Psoas muscle (tissue), 8 donors: ENCODE measurements around the gene MNX1. TPM values are rescaled to one million over a fixed set of nuclear protein-coding genes. Genes with fewer than 3 reads are reported as not detected.
A peak's percentile ranks its signal among the peaks of the same experiment; 100 is the strongest.

Experiments used
- ATAC-seq, 4 donors: fragments of 200-7000 bp; cut with Tn5 transposase; one replicate each; pipeline ENCODE4 v1.9.1; 2020; ENCODE audit warnings: moderate library complexity in 3 of 4, mild to moderate bottlenecking in 2 of 4
- DNase-seq, 2 donors: peaks; one replicate each; pipeline ENCODE4 v3.0.0-alpha.2; 2020
- H3K27ac ChIP-seq: fragments of 200-600 bp; one replicate; pipeline ENCODE4 v1.8.0; 2022
- H3K27me3 ChIP-seq, 3 donors: fragments of 200-600 bp in 1 of 3; one replicate each; pipeline versions ENCODE4 v1.6.1 to v1.8.0; 2013 to 2022; ENCODE audit warnings: low read length in 2 of 3, mild to moderate bottlenecking in 2 of 3, moderate library complexity in 1 of 3; ENCODE audit not compliant: insufficient read depth in 3 of 3
- H3K36me3 ChIP-seq, 2 donors: fragments of 200-600 bp in 1 of 2; one replicate each; pipeline versions ENCODE4 v1.6.1 to v1.8.0; 2013 to 2022; ENCODE audit warnings: low read depth in 1 of 2, mild to moderate bottlenecking in 1 of 2, moderate library complexity in 1 of 2; ENCODE audit not compliant: insufficient read depth in 1 of 2
- H3K4me1 ChIP-seq: fragments of 200-600 bp; one replicate; pipeline ENCODE4 v1.8.0; 2022
- H3K4me3 ChIP-seq: fragments of 200-600 bp; one replicate; pipeline ENCODE4 v1.8.0; 2022; ENCODE audit warnings: mild to moderate bottlenecking
- H3K9me3 ChIP-seq: fragments of 200-600 bp; one replicate; pipeline ENCODE4 v1.8.0; 2022
- WGBS, 3 donors: extraction: QIAGEN DNeasy Blood & Tissue Kit; methylation state at CpG; one replicate each; pipeline versions ENCODE4 v1.1.6 to v1.1.7; 2013; 5-methylcytosine and 5-hydroxymethylcytosine counted together
- intact Hi-C, 2 donors: fragments of 100-400 bp; cut with DNase I; formaldehyde crosslinking; loops; one replicate each; pipeline versions ENCODE4 v1.11.0 to v1.14.2; 2022
- polyA plus RNA-seq, 3 donors: library from polyadenylated mRNA; stranded (reverse); fragments of 200-250 nt; gene quantifications; one replicate each; pipeline ENCODE4 v1.2.3, GENCODE V29; 2013
- total RNA-seq, 4 donors: library from RNA; stranded (reverse); fragmentation: NEBNext Ultra II Directional in 2 of 4; extraction: Animal tissue kit (Norgen Biotek cat#: 25700) in 2 of 4; gene quantifications; one replicate each; pipeline versions ENCODE4 v1.2.1 to v1.2.4, GENCODE V29; 2021 to 2023
- TF ChIP-seq, protein P1 (sequence below): fragments of 200-600 bp; IDR thresholded peaks from one replicate; pipeline ENCODE4 v1.8.0; 2022; ENCODE audit warnings: antibody characterized with exemption
- donor health status: healthy with polysubstance abuse.
- donor health status: DM: no; HTN: no; CAD: no; lungs with moderate emphysema.
- donor health status: Bipolar disorder and iron deficiency.
- donor health status: healthy.
- donor health status: DM: yes; HTN: yes; CAD: no.
- donor health status: DM: no; HTN: no; CAD: no.
- donor health status: DM: no; HTN: no; CAD: no.
- donor health status: DM: yes; HTN: yes; CAD: no.

Gene MNX1
- total and polyA plus RNA-seq, 7 donors = not detected

DNA sequence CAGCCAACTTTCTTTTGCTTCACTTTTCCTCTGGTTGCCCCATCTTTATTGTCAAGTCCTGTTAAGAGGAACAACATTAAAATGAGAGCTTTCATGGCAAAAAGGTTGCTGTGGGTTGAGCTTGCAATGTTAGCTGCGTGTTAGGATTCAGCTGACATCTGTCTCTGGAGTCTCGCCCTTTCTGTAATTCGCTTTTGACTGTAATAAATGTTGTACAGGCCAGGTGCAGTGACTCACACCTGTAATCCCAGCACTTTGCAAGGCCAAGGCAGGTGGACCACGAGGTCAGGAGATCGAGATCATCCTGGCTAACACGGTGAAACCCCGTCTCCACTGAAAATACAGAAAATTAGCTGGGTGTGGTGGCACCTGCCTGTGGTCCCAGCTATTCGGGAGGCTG is 24.1 kb downstream of the MNX1 start:
- 90 to 94% (median 93%) methylated on average over 8 of the region's 8 CpGs for WGBS, 3 donors

GRCh38 chr7:156985101-156985992 is 25.1 kb downstream of the MNX1 start:
- Histone ChIP-seq H3K4me3 (no peak overlapping the region), H3K27me3 (peaks cover 0 to 2% (median 0%) of the 10 kb centered on the region in 3 donors), H3K4me1 (no peaks in the 10 kb centered on the region), H3K36me3 (no peaks in the 10 kb centered on the region), H3K27ac (no peak overlapping the region), H3K9me3 (no peaks in the 10 kb centered on the region)
- intact Hi-C loops = no loop called here
- peak in 2 of 4 donors; percentile 19 to 47 for ATAC-seq
- 44 to 62% (median 59%) methylated on average over 26 to 29 of the region's 29 CpGs for WGBS, 3 donors
- DNase-seq = no peak
- TF ChIP-seq, protein P1, sequence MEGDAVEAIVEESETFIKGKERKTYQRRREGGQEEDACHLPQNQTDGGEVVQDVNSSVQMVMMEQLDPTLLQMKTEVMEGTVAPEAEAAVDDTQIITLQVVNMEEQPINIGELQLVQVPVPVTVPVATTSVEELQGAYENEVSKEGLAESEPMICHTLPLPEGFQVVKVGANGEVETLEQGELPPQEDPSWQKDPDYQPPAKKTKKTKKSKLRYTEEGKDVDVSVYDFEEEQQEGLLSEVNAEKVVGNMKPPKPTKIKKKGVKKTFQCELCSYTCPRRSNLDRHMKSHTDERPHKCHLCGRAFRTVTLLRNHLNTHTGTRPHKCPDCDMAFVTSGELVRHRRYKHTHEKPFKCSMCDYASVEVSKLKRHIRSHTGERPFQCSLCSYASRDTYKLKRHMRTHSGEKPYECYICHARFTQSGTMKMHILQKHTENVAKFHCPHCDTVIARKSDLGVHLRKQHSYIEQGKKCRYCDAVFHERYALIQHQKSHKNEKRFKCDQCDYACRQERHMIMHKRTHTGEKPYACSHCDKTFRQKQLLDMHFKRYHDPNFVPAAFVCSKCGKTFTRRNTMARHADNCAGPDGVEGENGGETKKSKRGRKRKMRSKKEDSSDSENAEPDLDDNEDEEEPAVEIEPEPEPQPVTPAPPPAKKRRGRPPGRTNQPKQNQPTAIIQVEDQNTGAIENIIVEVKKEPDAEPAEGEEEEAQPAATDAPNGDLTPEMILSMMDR = no peak

More for the DNA sequence above, 24.1 kb downstream of the MNX1 start:
- H3K27ac ChIP-seq = no peak overlapping the region
- H3K4me3 ChIP-seq = no peak overlapping the region
- peaks cover 0 to 2% (median 0%) of the 10 kb centered on the region in 3 donors for H3K27me3 ChIP-seq
- ATAC-seq (no peak), DNase-seq (no peak)
- no peaks in the 10 kb centered on the region for H3K4me1 ChIP-seq
- H3K9me3 ChIP-seq = no peaks in the 10 kb centered on the region
- no peaks in the 10 kb centered on the region for H3K36me3 ChIP-seq
- intact Hi-C loops = no loop called here
- TF ChIP-seq, protein P1 = no peak

DNA sequence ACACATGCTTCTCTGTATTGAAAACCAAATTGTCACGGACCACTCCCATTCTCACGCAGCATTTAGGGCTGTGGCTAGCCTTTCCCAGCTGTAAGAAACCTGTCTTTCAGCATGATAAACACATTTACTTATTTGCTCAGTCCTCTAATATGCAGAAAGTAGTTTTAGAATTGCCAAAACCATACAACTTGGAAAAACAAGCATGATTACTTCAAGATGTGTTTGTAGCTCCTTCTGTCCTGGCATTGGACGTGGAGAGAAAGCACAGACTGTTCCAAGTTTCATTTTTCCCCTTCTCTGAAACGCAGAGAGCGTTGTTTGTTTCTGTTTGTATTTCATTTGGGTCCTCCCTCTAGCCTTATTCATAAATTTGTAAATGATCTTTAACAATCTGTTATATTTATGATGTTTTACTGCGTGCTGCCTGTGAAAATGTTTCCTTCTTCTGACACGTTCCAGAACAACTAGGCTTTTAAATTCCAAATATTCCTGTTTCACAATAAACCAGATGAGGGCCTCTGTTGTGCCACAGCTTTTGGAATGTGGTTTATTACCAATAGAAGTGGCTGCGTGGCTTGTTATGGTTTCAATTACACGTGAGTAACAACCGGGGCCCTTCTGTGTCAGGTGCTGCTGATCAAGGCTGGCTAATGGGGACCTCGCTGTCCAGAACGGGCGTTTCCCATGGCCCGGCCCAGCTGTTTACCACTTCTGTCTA is 26.1 kb downstream of the MNX1 start:
- H3K9me3 ChIP-seq = peaks cover 4% of the 10 kb centered on the region
- H3K36me3 ChIP-seq = no peaks in the 10 kb centered on the region
- DNase-seq (no peak), ATAC-seq (peak in 3 of 4 donors; percentile 53 to 79 (median 70))
- no peaks in the 10 kb centered on the region for H3K27me3 ChIP-seq
- H3K4me1 ChIP-seq = no peaks in the 10 kb centered on the region
- no peak overlapping the region for H3K4me3 ChIP-seq
- intact Hi-C loops = no loop called here
- TF ChIP-seq, protein P1 = no peak
- WGBS, 3 donors = 36 to 53% (median 44%) methylated on average over 14 of the region's 14 CpGs
- no peak overlapping the region for H3K27ac ChIP-seq

GRCh38 chr7:156979711-156980110 is 30.8 kb downstream of the MNX1 start:
- Histone ChIP-seq H3K36me3 (peaks cover 0 to 8% of the 10 kb centered on the region in 2 donors), H3K4me1 (no peaks in the 10 kb centered on the region), H3K27ac (no peak overlapping the region), H3K27me3 (no peaks in the 10 kb centered on the region), H3K4me3 (no peak overlapping the region), H3K9me3 (peaks cover 5% of the 10 kb centered on the region)
- WGBS, 3 donors = 96 to 98% (median 98%) methylated on average over 4 of the region's 4 CpGs
- intact Hi-C loops = no loop called here
- TF ChIP-seq, protein P1 = no peak
- no peak for DNase-seq
- ATAC-seq = no peak
